8988T (cell line): ENCODE measurements around the gene HNRNPL.
"Not testable (repeated sequence)": the region's sequence is repeated elsewhere in the genome, so short reads cannot be mapped to it uniquely, and the experiment has no call there.

ENCODE experiments used
- DNase-seq: peaks from one replicate; pipeline ENCODE4 v3.0.0; 2011

The HNRNPL gene

DNA sequence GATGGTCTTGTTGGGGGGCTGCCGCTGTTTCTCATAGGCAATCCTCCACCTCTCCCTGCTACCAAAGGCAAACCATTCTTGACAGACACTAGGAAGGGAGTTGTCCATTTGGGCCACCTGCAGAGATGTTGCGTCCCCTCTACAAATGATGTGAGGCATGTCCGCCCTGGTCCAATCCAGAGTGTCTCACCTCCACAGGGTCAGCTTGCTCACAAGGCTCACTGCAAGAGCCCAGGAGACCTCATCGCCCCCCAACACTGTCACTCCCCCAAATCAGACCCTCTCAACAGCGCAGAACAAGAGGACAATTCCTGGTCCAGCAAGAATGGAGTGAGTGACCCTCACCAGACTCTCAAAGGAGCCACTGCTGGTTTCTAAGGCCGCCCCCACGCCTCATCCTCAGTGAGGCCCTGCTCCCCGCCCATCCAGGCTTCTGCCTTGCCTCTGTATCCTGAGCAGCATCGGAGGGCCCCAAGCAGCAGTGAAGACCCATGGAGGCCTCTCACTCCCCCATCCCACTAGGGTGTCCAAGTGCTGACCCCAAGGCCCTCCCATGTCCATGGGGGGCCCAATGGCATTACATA is 6.5 kb downstream of the HNRNPL start:
- DNase-seq, result no peak

DNA sequence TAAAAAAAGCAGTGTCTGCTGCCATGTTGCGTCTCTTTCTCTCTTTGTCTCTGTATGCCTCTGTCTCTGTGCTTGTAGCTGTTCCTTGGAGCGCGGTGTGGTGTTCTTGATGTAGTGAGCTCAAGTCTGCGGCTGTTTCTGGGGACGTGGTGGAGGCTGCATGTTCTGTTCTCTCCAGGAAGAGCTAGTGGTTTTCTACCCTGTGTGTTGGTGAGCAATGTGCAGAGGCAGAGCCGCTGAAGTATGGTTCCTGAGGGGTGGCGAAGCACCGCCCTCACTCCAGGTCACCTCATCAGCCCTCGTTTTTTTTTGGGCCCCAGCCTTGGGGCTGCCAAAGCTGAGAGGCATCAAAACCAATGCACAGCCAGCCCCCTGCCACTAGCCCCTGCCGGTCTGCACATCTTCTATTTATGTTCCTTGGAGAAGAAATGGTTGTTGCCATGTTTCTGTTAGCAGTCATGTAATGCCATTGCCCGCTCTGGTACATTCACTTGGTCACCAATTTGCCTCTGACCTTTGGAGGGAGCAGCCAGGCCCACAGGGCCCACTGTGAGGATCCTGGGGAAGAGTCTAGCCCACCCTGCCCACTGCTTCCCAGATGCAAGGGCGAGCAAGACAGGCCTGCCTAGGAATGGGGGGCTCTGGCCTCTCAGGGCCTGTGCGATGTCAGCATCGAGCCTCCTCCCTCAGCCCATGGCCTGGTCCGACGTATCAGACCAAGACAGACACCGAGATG is 7.2 kb downstream of the HNRNPL start:
- DNase-seq, result no peak

DNA sequence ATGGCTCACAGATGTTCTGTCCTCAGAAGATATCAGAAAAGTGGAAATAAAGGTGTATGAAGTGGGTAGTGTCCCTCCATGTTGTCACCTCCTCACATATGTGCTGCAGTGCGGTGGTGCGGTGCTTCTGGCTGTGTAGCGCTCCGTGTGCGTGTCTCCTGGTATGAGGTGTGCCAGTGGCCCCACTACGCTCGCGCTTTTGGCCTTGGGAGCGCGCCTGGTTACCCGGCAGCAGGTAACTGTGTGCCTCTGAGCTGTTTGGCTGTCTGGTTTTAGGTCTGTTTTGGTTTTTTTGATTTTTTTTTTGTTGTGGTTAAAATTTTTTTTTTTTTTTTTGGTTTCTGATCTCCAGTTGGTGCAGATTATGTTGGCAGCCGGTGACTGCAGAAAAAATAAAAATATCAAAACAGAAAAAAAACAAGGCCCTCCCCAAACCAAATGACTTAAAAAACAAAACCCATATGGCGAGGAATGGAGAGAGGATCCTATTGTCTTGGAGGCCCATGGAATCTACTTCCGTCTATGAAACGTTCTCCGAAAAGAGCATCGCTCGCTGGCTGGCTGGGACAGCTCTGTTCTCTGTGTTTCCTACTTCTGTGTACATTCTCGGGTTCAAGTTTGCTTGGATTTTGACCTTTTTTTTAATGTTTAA is 7.9 kb downstream of the HNRNPL start:
- no peak for DNase-seq

DNA sequence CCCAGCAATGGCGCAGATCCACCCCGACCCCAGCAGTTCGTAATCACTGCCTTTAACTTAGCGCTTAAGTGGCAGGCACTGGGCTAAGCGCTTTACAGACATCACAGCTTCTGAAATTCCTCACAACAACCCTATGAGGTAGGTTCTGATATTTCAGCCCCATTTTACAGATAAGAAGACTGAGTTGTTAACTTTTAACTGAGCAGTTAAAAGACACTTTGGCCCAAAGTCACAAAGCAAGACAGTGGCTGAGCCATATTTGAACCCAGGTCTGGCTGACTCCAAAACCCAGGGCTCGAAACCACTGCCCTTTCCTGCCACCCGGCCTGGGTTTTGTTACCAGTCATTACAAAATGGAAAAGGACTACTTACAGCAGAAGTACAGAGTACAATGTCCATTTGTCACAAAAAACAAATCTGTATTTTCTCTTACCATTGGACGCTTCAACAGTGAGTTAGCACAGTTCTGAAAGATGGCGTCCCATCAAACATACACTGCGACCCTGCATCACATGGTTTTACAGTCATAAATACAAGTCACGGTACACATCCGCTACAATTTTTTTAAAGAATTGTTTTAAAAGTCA is 8.5 kb downstream of the HNRNPL start:
- DNase-seq, result no peak

- no peak for DNase-seq
Observed at GRCh38 chr19:38840583-38840968, 9.2 kb downstream of the HNRNPL start.

DNA sequence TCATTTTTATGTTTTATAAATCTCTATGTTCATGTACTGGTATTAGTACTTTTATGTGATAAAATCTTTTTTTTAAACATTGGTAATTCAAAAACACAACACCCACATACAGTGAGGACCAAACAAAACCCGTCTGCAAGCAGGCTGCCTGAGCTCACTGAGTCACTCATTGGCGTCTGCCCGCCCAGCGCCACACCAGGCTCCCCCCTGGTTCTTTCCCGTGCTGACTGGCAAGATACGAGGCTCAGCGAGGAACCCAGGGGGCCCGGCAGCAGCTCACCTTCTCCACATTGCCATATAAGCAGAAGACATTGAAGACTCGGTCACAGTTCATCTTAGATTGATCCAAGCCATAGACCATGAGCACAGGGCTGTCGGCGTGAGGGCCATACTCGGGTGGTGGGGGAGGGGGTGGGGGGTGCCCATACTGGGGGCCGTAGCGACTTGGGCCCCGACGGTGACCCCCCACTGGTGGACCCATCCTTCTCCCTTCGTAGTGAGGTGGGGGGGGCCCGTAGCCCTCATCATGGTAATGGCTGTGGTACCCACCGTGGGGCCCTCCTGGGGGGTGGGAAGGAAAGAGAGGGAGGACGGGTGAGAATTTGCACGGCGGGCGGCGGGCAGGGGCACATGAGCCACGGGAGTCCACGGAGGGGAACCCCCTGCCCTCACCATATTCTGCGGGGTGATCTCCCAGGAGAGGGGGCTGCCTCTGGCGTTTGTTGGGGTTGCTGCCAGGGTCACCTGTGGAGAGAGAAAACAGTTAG is 9.8 kb downstream of the HNRNPL start:
- no peak for DNase-seq

- DNase-seq, result no peak
Observed at GRCh38 chr19:38838986-38839761, 10.6 kb downstream of the HNRNPL start.

GRCh38 chr19:38838208-38838985 is 11.4 kb downstream of the HNRNPL start:
- DNase-seq, result no peak

DNA sequence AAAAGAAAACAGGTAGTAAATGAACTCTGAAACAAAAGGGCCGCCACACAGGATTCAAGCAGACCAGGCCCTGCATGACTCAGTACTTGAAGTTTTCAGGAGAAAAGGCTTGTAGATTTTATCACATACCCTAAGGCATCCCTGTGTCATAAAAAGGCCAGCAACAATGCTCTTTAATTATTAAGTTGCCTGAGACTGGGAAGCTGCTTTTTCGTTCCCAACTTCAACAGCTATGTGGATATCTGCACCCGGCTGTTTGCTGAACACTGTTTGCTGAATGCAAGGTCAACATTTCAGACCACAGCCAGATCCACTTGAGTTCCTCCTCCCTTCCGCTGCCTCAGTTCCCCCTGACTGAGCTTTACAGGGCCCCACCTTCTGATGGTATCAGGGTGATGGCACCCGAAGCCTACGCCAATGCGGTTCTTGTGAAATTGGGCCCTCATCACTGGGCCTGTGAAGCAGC is 12.1 kb downstream of the HNRNPL start:
- DNase-seq, result no peak

DNA sequence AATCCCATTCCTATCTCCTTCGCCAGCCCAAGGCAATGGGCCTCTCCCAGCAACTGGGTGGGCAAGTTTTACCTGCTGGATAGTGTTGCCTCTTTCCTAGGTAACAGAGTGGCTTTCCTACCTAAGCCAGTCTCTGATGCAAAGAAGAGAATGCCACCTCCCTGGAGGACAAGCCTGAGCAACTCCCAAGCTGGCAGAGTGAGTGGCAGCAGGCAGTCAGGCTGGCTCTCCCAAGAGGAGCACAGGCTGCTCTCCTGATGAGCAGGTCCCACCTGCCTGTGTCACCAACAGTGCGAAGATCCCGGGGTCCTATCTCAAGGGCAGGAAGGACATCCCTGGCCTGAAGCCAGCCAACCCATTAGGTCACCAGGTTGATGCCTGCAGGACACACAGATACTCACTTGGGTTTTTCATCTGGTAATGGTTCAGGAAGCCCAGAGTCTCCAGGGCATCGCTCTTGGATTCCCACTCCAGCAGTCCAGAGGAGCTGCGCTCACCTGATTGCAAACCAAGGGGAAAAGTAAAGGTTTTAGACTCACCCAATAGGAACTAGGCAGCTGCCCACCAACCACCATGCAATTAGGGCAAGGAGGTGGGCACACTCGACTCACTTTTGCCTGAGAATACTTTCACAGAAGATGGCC is 12.7 kb downstream of the HNRNPL start:
- peak; percentile 13 for DNase-seq

- peak; percentile 9 for DNase-seq
Observed at GRCh38 chr19:38836159-38836982, 13.4 kb downstream of the HNRNPL start.

- DNase-seq, result peak; percentile 15
Observed at GRCh38 chr19:38834590-38834989, 15.2 kb downstream of the HNRNPL start.

DNA sequence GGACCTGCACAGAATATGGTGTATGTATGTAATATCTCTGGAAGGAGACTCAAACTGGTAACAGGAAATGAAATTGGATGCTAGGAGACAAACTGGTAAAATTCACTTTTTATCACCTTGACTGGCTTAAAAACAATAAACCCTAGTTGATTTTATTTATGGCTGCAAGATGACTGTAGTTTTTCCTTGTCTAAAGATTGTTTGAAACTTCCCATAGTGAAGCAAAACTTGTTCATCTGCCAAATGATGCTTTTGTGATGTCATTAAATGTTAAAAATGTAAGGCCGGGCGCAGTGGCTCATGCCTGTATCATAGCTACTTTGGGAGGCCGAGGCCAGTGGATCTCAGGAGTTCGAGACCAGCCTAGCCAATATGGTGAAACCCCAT is 15.7 kb downstream of the HNRNPL start:
- no peak for DNase-seq

- no peak for DNase-seq
Observed at GRCh38 chr19:38833092-38833425, 16.7 kb downstream of the HNRNPL start.

GRCh38 chr19:38831142-38831605 is 18.6 kb downstream of the HNRNPL start:
- DNase-seq, result peak; percentile 78

GRCh38 chr19:38830039-38830733 is 19.6 kb downstream of the HNRNPL start:
- no peak for DNase-seq

DNA sequence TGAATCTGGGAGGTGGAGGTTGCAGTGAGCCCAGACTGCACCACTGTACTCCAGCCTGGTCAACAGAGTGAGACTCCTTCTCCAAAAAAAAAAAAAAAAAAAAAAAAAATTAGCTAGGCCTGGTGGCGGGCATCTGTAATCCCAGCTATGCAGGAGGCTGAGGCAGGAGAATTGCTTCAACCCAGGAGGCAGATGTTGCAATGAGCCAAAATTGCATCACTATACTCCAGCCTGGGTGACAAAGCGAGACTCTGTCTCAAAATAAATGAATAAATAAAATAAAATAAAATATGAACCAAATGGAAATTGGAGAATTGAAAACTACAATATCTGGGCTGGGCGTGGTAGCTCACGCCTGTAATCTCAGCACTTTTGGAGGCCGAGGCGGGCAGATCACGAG is 20.6 kb downstream of the HNRNPL start:
- DNase-seq, result not testable (repeated sequence)

- no peak for DNase-seq
Observed at GRCh38 chr19:38826856-38827551, 22.8 kb downstream of the HNRNPL start.

- not testable (repeated sequence) for DNase-seq
Observed at GRCh38 chr19:38825936-38826335, 23.9 kb downstream of the HNRNPL start.
